ENCODE measurements around the gene LPP.

GRCh38 chr3:188415196-188415595 is 261.2 kb downstream of the LPP start:
- TF ChIP-seq CTCF (IDR thresholded peaks at IDR 0.05) = no peak
- no peak for TF ChIP-seq EZH2 (IDR thresholded peaks at IDR 0.05; ENCODE audit: borderline replicate concordance, insufficient read depth, low read depth, low read length, poor library complexity, severe bottlenecking)
